Ovary (tissue), 3 donors: ENCODE measurements around the gene CHRND.

Source experiments
- CTCF ChIP-seq, 3 donors: fragments of 450-650 bp in 2 of 3; fragments of 200-600 bp in 1 of 3; IDR thresholded peaks; one replicate each; pipeline versions ENCODE4 v1.5.1 to v1.8.0; 2016 to 2022; ENCODE audit warnings: antibody characterized with exemption in 3 of 3, mild to moderate bottlenecking in 1 of 3
- EP300 ChIP-seq: sonication (generic); formaldehyde crosslinking; IDR thresholded peaks from one replicate; pipeline ENCODE4 v1.6.1; 2017; ENCODE audit warnings: antibody characterized with exemption
- POLR2A ChIP-seq: fragments of 450-650 bp; IDR thresholded peaks from one replicate; pipeline ENCODE4 v1.6.1; 2017; ENCODE audit warnings: antibody characterized with exemption, mild to moderate bottlenecking, moderate library complexity
- donor health status: DM: no; HTN: no; CAD: no.

GRCh38 chr2:232494542-232494941 is 31.4 kb upstream of the CHRND start:
- TF ChIP-seq CTCF (IDR thresholded peaks at IDR 0.05) = no peak
- no peak for TF ChIP-seq POLR2A
- no peak for TF ChIP-seq EP300
